ENCODE results near the gene FANCC. TPM values are rescaled to one million over a fixed set of nuclear protein-coding genes. Genes with fewer than 3 reads are reported as not detected.

The FANCC gene
- total RNA-seq, 1 experiment from 2014 or later, result 19.4 TPM

DNA sequence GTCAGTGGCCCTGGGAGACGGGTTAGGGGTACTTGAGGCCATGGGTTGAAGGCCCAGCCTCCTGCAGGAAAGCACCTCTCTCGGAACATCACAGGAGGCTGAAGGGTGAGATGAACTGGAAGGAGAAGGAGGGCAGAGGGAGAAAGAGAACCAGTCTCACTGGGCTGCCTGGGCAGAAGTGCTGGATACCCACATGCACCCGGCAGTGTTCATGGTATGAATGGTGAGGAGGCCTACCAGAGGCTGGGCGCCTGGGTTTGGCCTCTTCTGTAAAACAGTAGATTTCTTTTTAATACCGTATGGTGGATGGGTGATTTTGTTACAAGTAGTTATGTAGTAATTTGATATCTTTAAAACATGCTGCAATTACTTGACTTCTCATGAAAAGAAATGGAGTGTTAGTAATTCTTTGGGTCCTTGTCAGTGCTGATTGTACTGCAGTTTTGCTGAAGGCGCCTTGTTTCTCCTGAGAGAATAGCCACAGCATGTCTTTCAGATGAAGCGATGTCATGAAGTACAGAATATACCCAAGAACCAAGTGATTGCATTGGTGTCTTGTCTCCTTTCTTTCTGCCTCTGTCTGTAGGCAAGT is 258.6 kb downstream of the FANCC start:
- Histone ChIP-seq H2AFZ (ENCODE audit: low read depth, low read length, poor library complexity, severe bottlenecking) (no peak overlapping the region), H3K4me2 (ENCODE audit: low read length) (no peak overlapping the region), H3K36me3 (ENCODE audit: control insufficient read depth in 1 of 2, insufficient read depth in 2 of 2, low read length in 2 of 2) (peaks cover 0 to 3% of the 10 kb centered on the region in 2 experiments; a peak in 1 of 4 replicates), H3K27ac (ENCODE audit: low read depth, low read length) (no peak overlapping the region), H3K4me1 (ENCODE audit: control insufficient read depth in 1 of 2, insufficient read depth in 2 of 2, low read length in 2 of 2) (no peaks in the 10 kb centered on the region), H3K4me3 (replicated peaks in 1 of 2; ENCODE audit: low read depth in 1 of 2, low read length in 2 of 2) (no peak overlapping the region), H4K20me1 (ENCODE audit: insufficient read depth) (no peaks in the 10 kb centered on the region), H3K27me3 (ENCODE audit: insufficient read depth, low read length) (no peaks in the 10 kb centered on the region), H3K9me3 (ENCODE audit: control insufficient read depth in 1 of 2, insufficient read depth in 1 of 2, low read depth in 1 of 2, low read length in 2 of 2) (no peaks in the 10 kb centered on the region), H3K9ac (ENCODE audit: low read length) (no peak overlapping the region), H3K9me2 (ENCODE audit: insufficient read depth) (no peaks in the 10 kb centered on the region), H3K79me2 (ENCODE audit: insufficient read depth, low read length) (no peaks in the 10 kb centered on the region)
- RAD21 ChIA-PET (ENCODE audit: low non-redundant PET in 1 of 2, low total read pairs in 2 of 2, uncharacterized antibody in 2 of 2, unreplicated experiment in 2 of 2), result no interaction called here
- intact Hi-C loops (cut with micrococcal nuclease), result no loop called here
- TF ChIP-seq POLR2A (IDR thresholded peaks at IDR 0.05; ENCODE audit: borderline replicate concordance, extremely low read depth, insufficient read depth, insufficient read length) (no peak), CEBPB (IDR thresholded peaks at IDR 0.05; ENCODE audit: low read depth) (no peak), FOSL1 (IDR thresholded peaks at IDR 0.05; ENCODE audit: low read depth) (no peak), ZNF274 (IDR thresholded peaks at IDR 0.05; ENCODE audit: low read depth, low read length) (no peak), YY1 (IDR thresholded peaks at IDR 0.05; ENCODE audit: extremely low read depth, insufficient replicate concordance, low read depth, low read length) (no peak), JUND (IDR thresholded peaks at IDR 0.05) (no peak), ZFX (IDR thresholded peaks at IDR 0.05) (no peak)
- TF ChIP-seq, protein P1, sequence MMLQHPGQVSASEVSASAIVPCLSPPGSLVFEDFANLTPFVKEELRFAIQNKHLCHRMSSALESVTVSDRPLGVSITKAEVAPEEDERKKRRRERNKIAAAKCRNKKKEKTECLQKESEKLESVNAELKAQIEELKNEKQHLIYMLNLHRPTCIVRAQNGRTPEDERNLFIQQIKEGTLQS (IDR thresholded peaks at IDR 0.05), result no peak
- TF ChIP-seq, protein P2, sequence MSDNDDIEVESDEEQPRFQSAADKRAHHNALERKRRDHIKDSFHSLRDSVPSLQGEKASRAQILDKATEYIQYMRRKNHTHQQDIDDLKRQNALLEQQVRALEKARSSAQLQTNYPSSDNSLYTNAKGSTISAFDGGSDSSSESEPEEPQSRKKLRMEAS (IDR thresholded peaks at IDR 0.05), result no peak
- DNase-seq (ENCODE audit: low read depth, low spot score) (no peak), ATAC-seq (no peak)
- CTCF ChIA-PET, result no interaction called here
- no TSS peak for BruUV-seq (replicated peaks)
- POLR2A ChIA-PET, result no interaction called here

DNA sequence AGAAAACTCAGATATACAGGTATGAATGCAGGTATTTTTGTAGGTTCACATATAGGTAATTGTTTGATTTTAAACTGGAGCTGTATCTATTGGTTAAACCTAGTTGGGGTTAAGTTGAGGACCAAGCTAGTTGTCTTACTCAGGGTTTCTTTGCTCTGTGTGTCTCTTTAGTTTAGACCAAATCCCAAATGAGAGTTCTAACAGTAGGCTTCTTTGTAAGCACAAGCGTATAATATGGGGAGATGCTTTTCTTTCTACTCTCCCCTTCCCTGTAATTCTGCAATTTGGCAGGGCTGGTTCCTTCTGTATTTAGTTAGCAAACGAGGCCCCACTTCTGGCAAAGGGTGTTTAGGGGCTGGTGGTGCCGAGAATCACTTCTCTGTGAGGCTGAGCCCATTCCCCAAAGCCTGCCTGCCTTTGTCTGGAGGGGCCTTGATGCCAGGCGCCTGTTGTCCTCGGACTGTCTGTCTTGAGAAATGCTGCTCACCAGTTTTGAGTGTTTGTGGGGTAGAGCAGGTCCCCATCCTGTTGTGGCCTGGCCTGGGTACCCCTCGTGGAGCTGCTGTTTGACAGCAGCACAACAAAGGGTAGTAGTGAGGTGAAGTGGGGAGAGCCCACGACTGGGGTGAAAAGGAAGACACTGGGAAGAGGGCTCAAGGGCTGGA is 259.3 kb downstream of the FANCC start:
- ATAC-seq (no peak), DNase-seq (ENCODE audit: low read depth, low spot score) (no peak)
- no peak overlapping the region for H3K9ac ChIP-seq (ENCODE audit: low read length)
- no peaks in the 10 kb centered on the region for H3K79me2 ChIP-seq (ENCODE audit: insufficient read depth, low read length)
- POLR2A ChIA-PET, result no interaction called here
- no peaks in the 10 kb centered on the region for H4K20me1 ChIP-seq (ENCODE audit: insufficient read depth)
- H3K4me2 ChIP-seq (ENCODE audit: low read length), result no peak overlapping the region
- H3K4me3 ChIP-seq (replicated peaks in 1 of 2; ENCODE audit: low read depth in 1 of 2, low read length in 2 of 2), result no peak overlapping the region
- BruUV-seq (replicated peaks), result no TSS peak
- H3K9me2 ChIP-seq (ENCODE audit: insufficient read depth), result no peaks in the 10 kb centered on the region
- RAD21 ChIA-PET (ENCODE audit: low non-redundant PET in 1 of 2, low total read pairs in 2 of 2, uncharacterized antibody in 2 of 2, unreplicated experiment in 2 of 2), result no interaction called here
- CTCF ChIA-PET, result interaction anchor here (0.6 to 1.1 kb wide), 2 partner anchors 10 to 14 kb away, joined by 4 to 5 read pairs; no protein-coding TSS in a partner anchor
- H3K27me3 ChIP-seq (ENCODE audit: insufficient read depth, low read length), result no peaks in the 10 kb centered on the region
- H3K4me1 ChIP-seq (ENCODE audit: control insufficient read depth in 1 of 2, insufficient read depth in 2 of 2, low read length in 2 of 2), result no peaks in the 10 kb centered on the region
- H2AFZ ChIP-seq (ENCODE audit: low read depth, low read length, poor library complexity, severe bottlenecking), result no peak overlapping the region
- intact Hi-C loops (cut with micrococcal nuclease), result no loop called here
- H3K9me3 ChIP-seq (ENCODE audit: control insufficient read depth in 1 of 2, insufficient read depth in 1 of 2, low read depth in 1 of 2, low read length in 2 of 2), result no peaks in the 10 kb centered on the region
- H3K27ac ChIP-seq (ENCODE audit: low read depth, low read length), result no peak overlapping the region
- peaks cover 0 to under 1% of the 10 kb centered on the region in 2 experiments; a peak in 1 of 4 replicates for H3K36me3 ChIP-seq (ENCODE audit: control insufficient read depth in 1 of 2, insufficient read depth in 2 of 2, low read length in 2 of 2)
- TF ChIP-seq JUND (IDR thresholded peaks at IDR 0.05), result no peak
- no peak for TF ChIP-seq EZH2phosphoT487 (IDR thresholded peaks at IDR 0.05; ENCODE audit: borderline replicate concordance)
- no peak for TF ChIP-seq ELF1 (IDR thresholded peaks at IDR 0.05; ENCODE audit: borderline replicate concordance, low read depth)
- TF ChIP-seq TCF7L2 (IDR thresholded peaks at IDR 0.05; ENCODE audit: borderline replicate concordance, extremely low read depth, insufficient read depth, insufficient read length), result no peak
- TF ChIP-seq, protein P1 (IDR thresholded peaks at IDR 0.05), result no peak
- no peak for TF ChIP-seq POLR2A (IDR thresholded peaks at IDR 0.05; ENCODE audit: borderline replicate concordance, extremely low read depth, insufficient read depth, insufficient read length)
- no peak for TF ChIP-seq SP1 (IDR thresholded peaks at IDR 0.05; ENCODE audit: low read depth)
- no peak for TF ChIP-seq EZH2 (IDR thresholded peaks at IDR 0.05)
- no peak for TF ChIP-seq YY1 (IDR thresholded peaks at IDR 0.05; ENCODE audit: extremely low read depth, insufficient replicate concordance, low read depth, low read length)
- TF ChIP-seq, protein P3, sequence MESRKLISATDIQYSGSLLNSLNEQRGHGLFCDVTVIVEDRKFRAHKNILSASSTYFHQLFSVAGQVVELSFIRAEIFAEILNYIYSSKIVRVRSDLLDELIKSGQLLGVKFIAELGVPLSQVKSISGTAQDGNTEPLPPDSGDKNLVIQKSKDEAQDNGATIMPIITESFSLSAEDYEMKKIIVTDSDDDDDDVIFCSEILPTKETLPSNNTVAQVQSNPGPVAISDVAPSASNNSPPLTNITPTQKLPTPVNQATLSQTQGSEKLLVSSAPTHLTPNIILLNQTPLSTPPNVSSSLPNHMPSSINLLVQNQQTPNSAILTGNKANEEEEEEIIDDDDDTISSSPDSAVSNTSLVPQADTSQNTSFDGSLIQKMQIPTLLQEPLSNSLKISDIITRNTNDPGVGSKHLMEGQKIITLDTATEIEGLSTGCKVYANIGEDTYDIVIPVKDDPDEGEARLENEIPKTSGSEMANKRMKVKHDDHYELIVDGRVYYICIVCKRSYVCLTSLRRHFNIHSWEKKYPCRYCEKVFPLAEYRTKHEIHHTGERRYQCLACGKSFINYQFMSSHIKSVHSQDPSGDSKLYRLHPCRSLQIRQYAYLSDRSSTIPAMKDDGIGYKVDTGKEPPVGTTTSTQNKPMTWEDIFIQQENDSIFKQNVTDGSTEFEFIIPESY (IDR thresholded peaks at IDR 0.05; ENCODE audit: extremely low read depth, insufficient replicate concordance, low read length), result no peak
- no peak for TF ChIP-seq ZFX (IDR thresholded peaks at IDR 0.05)
